Vagina (tissue), 2 donors: ENCODE data around the gene PKN2.

Experiments
- POLR2A ChIP-seq, 2 donors: fragments of 450-650 bp; IDR thresholded peaks; one replicate each; pipeline ENCODE4 v1.6.1; 2017; ENCODE audit warnings: antibody characterized with exemption in 2 of 2, mild to moderate bottlenecking in 2 of 2, moderate library complexity in 2 of 2
- POLR2AphosphoS5 ChIP-seq, 2 donors: sonication (generic); formaldehyde crosslinking; IDR thresholded peaks; one replicate each; pipeline ENCODE4 v1.9.0; 2017; ENCODE audit warnings: antibody characterized with exemption in 2 of 2, mild to moderate bottlenecking in 2 of 2, low read depth in 1 of 2; ENCODE audit not compliant: insufficient read depth in 1 of 2
- TF ChIP-seq, protein P1 (sequence below), 3 experiments: fragments of 450-650 bp in 2 of 3; fragments of 200-600 bp in 1 of 3; sonication (generic) in 1 of 3; IDR thresholded peaks; one replicate each; pipeline ENCODE4 v1.5.1; 2017 to 2019; ENCODE audit warnings: antibody characterized with exemption in 3 of 3, mild to moderate bottlenecking in 2 of 3, moderate library complexity in 2 of 3

DNA sequence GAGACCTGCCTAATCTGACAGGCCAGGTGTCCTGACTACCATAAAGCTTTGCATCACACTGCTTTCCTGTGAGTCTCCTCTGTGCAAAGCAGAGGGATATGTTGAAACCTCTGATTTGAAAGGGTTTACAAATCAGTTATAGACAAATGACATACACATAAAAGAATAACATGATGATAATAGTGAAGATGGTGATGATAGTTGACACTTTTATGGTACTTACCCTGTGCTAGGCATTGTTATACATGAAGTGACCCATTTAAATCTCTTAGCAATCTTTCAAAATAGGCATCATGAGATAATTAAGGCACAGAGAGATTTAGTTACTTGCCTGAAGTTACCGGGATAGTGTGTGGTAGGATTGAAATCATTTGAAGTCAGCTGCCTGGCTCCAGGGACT, 34.1 kb upstream of the PKN2 start:
- TF ChIP-seq, protein P1, sequence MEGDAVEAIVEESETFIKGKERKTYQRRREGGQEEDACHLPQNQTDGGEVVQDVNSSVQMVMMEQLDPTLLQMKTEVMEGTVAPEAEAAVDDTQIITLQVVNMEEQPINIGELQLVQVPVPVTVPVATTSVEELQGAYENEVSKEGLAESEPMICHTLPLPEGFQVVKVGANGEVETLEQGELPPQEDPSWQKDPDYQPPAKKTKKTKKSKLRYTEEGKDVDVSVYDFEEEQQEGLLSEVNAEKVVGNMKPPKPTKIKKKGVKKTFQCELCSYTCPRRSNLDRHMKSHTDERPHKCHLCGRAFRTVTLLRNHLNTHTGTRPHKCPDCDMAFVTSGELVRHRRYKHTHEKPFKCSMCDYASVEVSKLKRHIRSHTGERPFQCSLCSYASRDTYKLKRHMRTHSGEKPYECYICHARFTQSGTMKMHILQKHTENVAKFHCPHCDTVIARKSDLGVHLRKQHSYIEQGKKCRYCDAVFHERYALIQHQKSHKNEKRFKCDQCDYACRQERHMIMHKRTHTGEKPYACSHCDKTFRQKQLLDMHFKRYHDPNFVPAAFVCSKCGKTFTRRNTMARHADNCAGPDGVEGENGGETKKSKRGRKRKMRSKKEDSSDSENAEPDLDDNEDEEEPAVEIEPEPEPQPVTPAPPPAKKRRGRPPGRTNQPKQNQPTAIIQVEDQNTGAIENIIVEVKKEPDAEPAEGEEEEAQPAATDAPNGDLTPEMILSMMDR (IDR thresholded peaks at IDR 0.05) = no peak
- no peak for TF ChIP-seq POLR2A (IDR thresholded peaks at IDR 0.05)
- no peak for TF ChIP-seq POLR2AphosphoS5 (IDR thresholded peaks at IDR 0.05; ENCODE audit: insufficient read depth in 1 of 2, low read depth in 1 of 2)
